Measurements from ENCODE around the gene CNN1.
"Not testable (repeated sequence)": the region's sequence is repeated elsewhere in the genome, so short reads cannot be mapped to it uniquely, and the experiment has no call there.

DNA sequence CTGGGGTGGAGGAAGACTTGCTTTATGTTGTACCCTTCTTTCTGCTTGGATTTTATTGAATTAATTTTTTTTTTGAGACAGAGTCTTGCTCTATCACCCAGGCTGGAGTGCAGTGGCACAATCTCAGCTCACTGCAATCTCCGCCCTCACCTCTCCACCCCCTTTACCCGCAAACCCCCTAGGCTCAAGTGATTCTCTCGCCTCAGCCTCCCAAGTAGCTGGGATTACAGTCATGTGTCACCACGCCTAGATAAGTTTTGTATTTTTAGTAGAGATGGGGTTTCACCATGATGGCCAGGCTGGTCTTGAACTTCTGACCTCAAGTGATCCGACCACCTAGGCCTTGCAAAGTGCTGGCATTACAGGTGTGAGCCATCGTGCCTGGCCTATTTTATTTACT is 34.7 kb downstream of the CNN1 start:
- TF ChIP-seq, protein P1, sequence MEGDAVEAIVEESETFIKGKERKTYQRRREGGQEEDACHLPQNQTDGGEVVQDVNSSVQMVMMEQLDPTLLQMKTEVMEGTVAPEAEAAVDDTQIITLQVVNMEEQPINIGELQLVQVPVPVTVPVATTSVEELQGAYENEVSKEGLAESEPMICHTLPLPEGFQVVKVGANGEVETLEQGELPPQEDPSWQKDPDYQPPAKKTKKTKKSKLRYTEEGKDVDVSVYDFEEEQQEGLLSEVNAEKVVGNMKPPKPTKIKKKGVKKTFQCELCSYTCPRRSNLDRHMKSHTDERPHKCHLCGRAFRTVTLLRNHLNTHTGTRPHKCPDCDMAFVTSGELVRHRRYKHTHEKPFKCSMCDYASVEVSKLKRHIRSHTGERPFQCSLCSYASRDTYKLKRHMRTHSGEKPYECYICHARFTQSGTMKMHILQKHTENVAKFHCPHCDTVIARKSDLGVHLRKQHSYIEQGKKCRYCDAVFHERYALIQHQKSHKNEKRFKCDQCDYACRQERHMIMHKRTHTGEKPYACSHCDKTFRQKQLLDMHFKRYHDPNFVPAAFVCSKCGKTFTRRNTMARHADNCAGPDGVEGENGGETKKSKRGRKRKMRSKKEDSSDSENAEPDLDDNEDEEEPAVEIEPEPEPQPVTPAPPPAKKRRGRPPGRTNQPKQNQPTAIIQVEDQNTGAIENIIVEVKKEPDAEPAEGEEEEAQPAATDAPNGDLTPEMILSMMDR (IDR thresholded peaks at IDR 0.05), result not testable (repeated sequence)
- not testable (repeated sequence) for TF ChIP-seq EP300 (IDR thresholded peaks at IDR 0.05; ENCODE audit: borderline replicate concordance in 1 of 2, low read depth in 1 of 2, low read length in 1 of 2)
